Epithelial cell of proximal tubule (primary cell): Measurements from ENCODE around the gene USF2. TPM values are rescaled to one million over a fixed set of nuclear protein-coding genes. Genes with fewer than 3 reads are reported as not detected.
A peak's percentile ranks its signal among the peaks of the same experiment; 100 is the strongest.

Source experiments
- DNase-seq: peaks from one replicate; pipeline ENCODE4 v3.0.0-alpha.2; 2011; ENCODE audit warnings: low read depth
- H3K4me3 ChIP-seq: 2 replicates; pipeline ENCODE4 v1.5.1; 2011; ENCODE audit warnings: low read depth, mild to moderate bottlenecking, low read length
- total RNA-seq: library from RNA; depleted of rRNA; stranded (reverse); fragments of >200 nt; gene quantifications from 2 replicates; pipeline ENCODE4 v1.2.3, GENCODE V29; 2015
- TF ChIP-seq, protein P1 (sequence below): conservative IDR thresholded peaks from 2 replicates; pipeline ENCODE4 v1.5.1; 2012; ENCODE audit warnings: low read depth, mild to moderate bottlenecking, low read length

Gene USF2
- total RNA-seq, 1 donor from 2014 or later = 62.9 TPM

DNA sequence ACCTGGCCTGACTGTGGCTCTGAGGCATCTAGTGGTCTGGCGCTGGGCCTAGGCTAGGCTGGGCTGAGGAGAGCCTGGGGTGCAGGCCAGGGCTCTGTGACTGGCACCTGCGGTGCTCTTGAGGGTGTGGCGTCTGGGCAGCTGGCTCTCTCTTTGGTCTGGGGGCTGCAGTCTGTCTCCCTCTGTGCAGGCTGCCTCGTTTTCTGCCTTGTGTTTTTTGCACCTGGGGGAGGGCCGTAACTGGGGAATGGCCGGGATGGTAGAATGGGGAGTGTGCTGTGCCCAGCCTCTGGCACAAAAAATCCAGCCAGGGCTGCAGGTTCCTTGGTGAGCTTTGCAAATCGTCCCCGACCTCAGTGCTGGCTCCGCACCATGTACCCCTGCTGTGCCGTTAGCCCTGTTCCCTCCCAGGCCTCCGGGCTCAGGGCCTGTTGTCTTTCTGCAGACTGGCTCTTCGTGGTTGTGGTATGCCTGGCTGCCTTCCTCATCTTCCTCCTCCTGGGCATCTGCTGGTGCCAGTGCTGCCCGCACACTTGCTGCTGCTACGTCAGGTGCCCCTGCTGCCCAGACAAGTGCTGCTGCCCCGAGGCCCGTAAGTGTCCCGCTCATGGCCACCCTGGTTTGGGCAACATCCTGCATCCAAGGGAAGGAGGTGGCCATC, 6.5 kb upstream of the USF2 start:
- no peak for DNase-seq
- H3K4me3 ChIP-seq = no peak overlapping the region
- TF ChIP-seq, protein P1, sequence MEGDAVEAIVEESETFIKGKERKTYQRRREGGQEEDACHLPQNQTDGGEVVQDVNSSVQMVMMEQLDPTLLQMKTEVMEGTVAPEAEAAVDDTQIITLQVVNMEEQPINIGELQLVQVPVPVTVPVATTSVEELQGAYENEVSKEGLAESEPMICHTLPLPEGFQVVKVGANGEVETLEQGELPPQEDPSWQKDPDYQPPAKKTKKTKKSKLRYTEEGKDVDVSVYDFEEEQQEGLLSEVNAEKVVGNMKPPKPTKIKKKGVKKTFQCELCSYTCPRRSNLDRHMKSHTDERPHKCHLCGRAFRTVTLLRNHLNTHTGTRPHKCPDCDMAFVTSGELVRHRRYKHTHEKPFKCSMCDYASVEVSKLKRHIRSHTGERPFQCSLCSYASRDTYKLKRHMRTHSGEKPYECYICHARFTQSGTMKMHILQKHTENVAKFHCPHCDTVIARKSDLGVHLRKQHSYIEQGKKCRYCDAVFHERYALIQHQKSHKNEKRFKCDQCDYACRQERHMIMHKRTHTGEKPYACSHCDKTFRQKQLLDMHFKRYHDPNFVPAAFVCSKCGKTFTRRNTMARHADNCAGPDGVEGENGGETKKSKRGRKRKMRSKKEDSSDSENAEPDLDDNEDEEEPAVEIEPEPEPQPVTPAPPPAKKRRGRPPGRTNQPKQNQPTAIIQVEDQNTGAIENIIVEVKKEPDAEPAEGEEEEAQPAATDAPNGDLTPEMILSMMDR = no peak

DNA sequence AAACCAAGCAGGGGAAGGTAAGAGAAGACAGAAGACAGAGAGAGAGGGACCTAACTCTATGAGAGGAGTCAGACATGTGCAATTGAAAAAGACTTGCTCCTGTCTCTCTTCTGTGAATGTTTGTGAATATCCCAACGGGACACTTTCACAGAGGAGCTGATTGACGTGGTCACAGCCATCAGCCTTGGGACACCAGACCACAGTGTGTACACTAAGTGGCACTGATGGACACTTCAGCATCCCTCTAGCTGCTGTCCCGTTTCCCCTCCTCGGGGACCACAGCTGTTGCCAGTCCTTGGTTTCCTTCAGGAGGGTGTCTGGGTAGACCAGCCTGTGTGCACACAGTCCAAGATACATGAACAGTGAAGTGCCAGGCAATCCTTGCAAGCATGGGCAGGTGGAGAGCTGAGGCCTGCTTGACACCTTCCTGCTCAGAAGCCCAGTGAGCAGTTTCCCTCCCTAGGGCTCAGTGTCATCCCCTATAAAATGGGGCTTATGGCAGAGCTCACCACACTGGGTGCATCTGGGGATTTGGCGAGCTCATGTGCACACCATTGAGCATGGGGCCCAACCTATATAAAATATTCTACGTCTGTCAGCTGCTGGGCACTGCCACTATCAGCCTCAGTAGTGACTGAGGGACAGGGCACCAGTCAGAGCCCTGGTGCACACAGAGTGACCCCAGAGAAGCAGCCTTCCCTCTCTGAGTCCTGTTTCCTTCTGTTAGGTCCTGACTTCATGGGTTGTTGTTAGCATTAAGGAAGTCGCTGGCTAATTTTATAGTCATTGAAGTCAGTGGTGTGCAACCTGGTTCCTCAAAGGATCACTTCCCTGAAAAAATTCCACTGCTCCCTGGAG, 4.3 kb upstream of the USF2 start:
- no peak for DNase-seq
- TF ChIP-seq, protein P1 = no peak
- no peak overlapping the region for H3K4me3 ChIP-seq

DNA sequence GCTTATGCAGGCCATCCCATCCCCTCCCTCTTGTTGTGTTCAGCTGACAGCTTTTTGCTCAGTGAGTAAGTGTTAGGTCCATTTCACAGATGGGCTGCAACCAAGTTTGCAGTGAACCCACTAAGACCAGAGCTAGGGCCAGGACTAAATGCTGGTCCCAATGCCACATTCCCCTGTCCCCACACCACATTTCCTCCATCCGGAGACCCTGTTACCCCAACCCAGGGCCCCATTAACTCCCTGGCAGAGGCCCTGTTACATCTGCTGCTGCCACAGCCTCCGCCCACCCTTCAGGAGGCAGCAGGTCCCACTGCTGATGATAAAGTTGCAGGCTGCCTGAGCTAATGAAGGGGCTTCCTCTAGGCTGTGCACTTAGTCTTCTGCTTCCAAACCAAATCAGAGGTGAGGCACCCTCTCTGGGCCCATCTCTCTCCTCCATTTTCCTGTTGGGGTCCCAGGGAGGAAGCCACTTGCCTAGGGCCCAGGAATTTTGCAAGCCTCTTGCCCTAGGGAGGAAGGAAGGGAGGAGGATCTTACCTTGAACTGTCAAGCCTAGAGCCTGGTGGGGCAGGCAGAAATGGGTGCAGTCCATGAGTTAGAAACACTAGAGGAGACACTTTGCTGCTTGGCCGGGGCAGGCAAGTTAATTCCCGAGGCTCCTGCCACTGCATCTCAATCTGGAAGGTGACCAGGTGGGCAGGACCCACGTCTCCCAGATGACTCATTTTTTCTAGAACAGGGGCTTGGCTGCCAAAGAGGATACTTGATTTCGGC, 3.4 kb upstream of the USF2 start:
- TF ChIP-seq, protein P1 = no peak
- no peak overlapping the region for H3K4me3 ChIP-seq
- no peak for DNase-seq

DNA sequence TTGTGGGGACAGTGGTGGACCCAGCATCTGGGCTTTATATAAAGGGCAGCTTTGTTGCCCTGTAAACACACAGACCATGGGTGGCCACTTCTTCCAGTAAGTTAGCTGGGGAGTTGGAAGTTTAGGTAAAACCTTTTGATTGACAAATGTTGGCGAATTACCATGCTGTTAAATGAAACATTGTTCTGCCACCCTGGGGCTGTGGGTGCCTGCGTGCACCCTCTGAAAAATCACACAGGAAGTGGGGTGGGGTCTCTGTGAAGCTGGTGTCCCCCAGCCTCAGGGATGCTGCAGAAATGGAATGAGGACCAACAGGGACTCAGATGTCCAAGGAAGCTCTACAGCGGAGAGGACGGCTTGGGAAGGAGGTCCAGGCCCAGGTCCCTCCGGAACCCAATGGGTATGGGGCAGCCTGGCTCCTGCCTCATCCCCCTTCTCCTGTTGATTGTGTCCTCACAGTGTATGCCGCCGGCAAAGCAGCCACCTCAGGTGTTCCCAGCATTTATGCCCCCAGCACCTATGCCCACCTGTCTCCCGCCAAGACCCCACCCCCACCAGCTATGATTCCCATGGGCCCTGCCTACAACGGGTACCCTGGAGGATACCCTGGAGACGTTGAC, 2.8 kb upstream of the USF2 start:
- TF ChIP-seq, protein P1 = no peak
- no peak for DNase-seq
- H3K4me3 ChIP-seq = peak overlapping the region; percentile 89

DNA sequence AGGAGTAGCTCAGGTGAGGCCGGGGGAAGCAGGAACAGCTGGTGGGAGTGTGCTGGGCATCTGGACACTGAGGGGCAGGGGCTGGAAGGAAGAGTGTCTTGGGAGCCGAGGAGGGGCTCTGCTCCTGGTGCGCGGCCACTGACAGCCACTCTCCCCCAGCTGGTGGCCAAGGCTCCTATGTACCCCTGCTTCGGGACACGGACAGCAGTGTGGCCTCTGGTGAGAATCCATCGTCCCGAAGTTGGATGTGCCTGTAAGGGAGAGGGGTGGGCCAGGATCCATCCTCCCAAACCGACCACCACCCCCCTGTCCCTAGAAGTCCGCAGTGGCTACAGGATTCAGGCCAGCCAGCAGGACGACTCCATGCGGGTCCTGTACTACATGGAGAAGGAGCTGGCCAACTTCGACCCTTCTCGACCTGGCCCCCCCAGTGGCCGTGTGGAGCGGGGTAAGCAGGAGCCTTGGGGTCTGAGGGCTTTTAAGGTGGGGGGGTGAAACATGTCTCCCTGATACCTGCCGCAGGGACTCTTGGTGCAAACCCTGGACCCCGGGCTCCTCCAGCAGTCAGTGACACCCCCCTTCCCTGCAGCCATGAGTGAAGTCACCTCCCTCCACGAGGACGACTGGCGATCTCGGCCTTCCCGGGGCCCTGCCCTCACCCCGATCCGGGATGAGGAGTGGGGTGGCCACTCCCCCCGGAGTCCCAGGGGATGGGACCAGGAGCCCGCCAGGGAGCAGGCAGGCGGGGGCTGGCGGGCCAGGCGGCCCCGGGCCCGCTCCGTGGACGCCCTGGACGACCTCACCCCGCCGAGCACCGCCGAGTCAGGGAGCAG, 2.0 kb upstream of the USF2 start:
- no peak for DNase-seq
- TF ChIP-seq, protein P1 = no peak
- H3K4me3 ChIP-seq = peak overlapping the region; percentile 89

DNA sequence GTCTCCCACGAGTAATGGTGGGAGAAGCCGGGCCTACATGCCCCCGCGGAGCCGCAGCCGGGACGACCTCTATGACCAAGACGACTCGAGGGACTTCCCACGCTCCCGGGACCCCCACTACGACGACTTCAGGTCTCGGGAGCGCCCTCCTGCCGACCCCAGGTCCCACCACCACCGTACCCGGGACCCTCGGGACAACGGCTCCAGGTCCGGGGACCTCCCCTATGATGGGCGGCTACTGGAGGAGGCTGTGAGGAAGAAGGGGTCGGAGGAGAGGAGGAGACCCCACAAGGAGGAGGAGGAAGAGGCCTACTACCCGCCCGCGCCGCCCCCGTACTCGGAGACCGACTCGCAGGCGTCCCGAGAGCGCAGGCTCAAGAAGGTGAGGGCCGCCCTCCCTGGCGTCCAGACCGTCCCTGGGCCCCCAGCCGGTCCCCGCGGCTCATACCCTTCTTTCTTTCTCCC, 1.4 kb upstream of the USF2 start:
- peak overlapping the region; percentile 89 for H3K4me3 ChIP-seq
- TF ChIP-seq, protein P1 = no peak
- no peak for DNase-seq
